ENCODE results near the gene SPC24.
"Not testable (repeated sequence)": the region's sequence is repeated elsewhere in the genome, so short reads cannot be mapped to it uniquely, and the experiment has no call there.

The SPC24 gene

DNA sequence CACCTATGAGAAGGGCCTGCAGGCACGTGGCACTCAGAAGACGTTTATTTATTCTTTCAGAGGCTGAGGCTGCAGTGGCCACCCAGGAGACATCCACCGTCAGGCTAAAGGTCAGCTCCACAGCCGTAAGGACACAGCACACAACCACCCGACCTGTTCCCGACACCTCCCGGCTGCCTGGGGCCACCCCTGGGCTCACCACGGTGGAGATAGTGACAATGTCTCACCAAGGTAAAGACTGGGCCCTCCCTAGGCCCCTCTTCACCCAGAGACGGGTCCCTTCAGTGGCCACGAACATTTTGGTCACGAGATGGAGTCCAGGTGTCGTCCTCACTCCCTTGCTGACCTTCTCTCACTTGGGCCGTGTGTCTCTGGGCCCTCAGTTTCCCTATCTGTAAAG lies 32.5 kb downstream of the SPC24 start:
- no peaks in the 10 kb centered on the region for H3K36me3 ChIP-seq

GRCh38 chr19:11121963-11122362 lies 33.6 kb downstream of the SPC24 start:
- not testable (repeated sequence) for H3K27me3 ChIP-seq; H3K36me3 ChIP-seq; H3K4me1 ChIP-seq (ENCODE audit: control insufficient read depth in 1 of 2, insufficient read depth in 1 of 2, low read depth in 1 of 2, low read length in 1 of 2); H3K27ac ChIP-seq; H3K4me3 ChIP-seq (ENCODE audit: low read depth in 1 of 2, low read length in 1 of 2); H3K9me3 ChIP-seq

More for the DNA sequence above, 32.5 kb downstream of the SPC24 start:
- Histone ChIP-seq H3K4me1 (ENCODE audit: control insufficient read depth in 1 of 2, insufficient read depth in 1 of 2, low read depth in 1 of 2, low read length in 1 of 2) (no peaks in the 10 kb centered on the region), H3K27me3 (no peaks in the 10 kb centered on the region), H3K4me3 (ENCODE audit: low read depth in 1 of 2, low read length in 1 of 2) (no peak overlapping the region), H3K27ac (no peak overlapping the region), H3K9me3 (no peaks in the 10 kb centered on the region)
- TF ChIP-seq CTCF (IDR thresholded peaks at IDR 0.05), result no peak

GRCh38 chr19:11116507-11116906 lies 39.1 kb downstream of the SPC24 start:
- no peaks in the 10 kb centered on the region for H3K9me3 ChIP-seq
- H3K4me1 ChIP-seq (ENCODE audit: control insufficient read depth in 1 of 2, insufficient read depth in 1 of 2, low read depth in 1 of 2, low read length in 1 of 2), result no peaks in the 10 kb centered on the region
- TF ChIP-seq CTCF (IDR thresholded peaks at IDR 0.05), result no peak
- H3K36me3 ChIP-seq, result no peaks in the 10 kb centered on the region
- no peak overlapping the region for H3K27ac ChIP-seq
- H3K27me3 ChIP-seq, result no peaks in the 10 kb centered on the region
- H3K4me3 ChIP-seq (ENCODE audit: low read depth in 1 of 2, low read length in 1 of 2), result no peak overlapping the region

- Histone ChIP-seq H3K4me3 (ENCODE audit: low read depth in 1 of 2, low read length in 1 of 2) (no peak overlapping the region), H3K27me3 (no peaks in the 10 kb centered on the region), H3K4me1 (ENCODE audit: control insufficient read depth in 1 of 2, insufficient read depth in 1 of 2, low read depth in 1 of 2, low read length in 1 of 2) (no peaks in the 10 kb centered on the region), H3K27ac (no peak overlapping the region), H3K36me3 (no peaks in the 10 kb centered on the region), H3K9me3 (no peaks in the 10 kb centered on the region)
- TF ChIP-seq CTCF (IDR thresholded peaks at IDR 0.05), result no peak
Measured at GRCh38 chr19:11115895-11116446, 39.6 kb downstream of the SPC24 start.

- H3K27me3 ChIP-seq, result no peaks in the 10 kb centered on the region
- no peaks in the 10 kb centered on the region for H3K4me1 ChIP-seq (ENCODE audit: control insufficient read depth in 1 of 2, insufficient read depth in 1 of 2, low read depth in 1 of 2, low read length in 1 of 2)
- H3K27ac ChIP-seq, result no peak overlapping the region
- TF ChIP-seq CTCF (IDR thresholded peaks at IDR 0.05), result no peak
- no peaks in the 10 kb centered on the region for H3K36me3 ChIP-seq
- no peak overlapping the region for H3K4me3 ChIP-seq (ENCODE audit: low read depth in 1 of 2, low read length in 1 of 2)
- no peaks in the 10 kb centered on the region for H3K9me3 ChIP-seq
Measured at GRCh38 chr19:11115042-11115441, 40.5 kb downstream of the SPC24 start.

DNA sequence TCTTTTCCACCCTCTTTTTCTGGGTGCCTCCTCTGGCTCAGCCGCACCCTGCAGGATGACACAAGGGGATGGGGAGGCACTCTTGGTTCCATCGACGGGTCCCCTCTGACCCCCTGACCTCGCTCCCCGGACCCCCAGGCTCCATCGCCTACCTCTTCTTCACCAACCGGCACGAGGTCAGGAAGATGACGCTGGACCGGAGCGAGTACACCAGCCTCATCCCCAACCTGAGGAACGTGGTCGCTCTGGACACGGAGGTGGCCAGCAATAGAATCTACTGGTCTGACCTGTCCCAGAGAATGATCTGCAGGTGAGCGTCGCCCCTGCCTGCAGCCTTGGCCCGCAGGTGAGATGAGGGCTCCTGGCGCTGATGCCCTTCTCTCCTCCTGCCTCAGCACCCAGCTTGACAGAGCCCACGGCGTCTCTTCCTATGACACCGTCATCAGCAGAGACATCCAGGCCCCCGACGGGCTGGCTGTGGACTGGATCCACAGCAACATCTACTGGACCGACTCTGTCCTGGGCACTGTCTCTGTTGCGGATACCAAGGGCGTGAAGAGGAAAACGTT lies 42.4 kb downstream of the SPC24 start:
- no peaks in the 10 kb centered on the region for H3K9me3 ChIP-seq
- H3K27me3 ChIP-seq, result no peaks in the 10 kb centered on the region
- H3K36me3 ChIP-seq, result no peaks in the 10 kb centered on the region
- H3K27ac ChIP-seq, result no peak overlapping the region
- H3K4me1 ChIP-seq (ENCODE audit: control insufficient read depth in 1 of 2, insufficient read depth in 1 of 2, low read depth in 1 of 2, low read length in 1 of 2), result no peaks in the 10 kb centered on the region
- no peak for TF ChIP-seq CTCF (IDR thresholded peaks at IDR 0.05)
- no peak overlapping the region for H3K4me3 ChIP-seq (ENCODE audit: low read depth in 1 of 2, low read length in 1 of 2)
